ENCODE measurements around the gene ATP2C1. TPM values are rescaled to one million over a fixed set of nuclear protein-coding genes. Genes with fewer than 3 reads are reported as not detected.

The ATP2C1 gene
- total and polyA plus RNA-seq, 2 of the 13 experiments (the other 11 are each of a cell fraction or from before 2014, with no cell fraction given), result 32.4 to 37.6 TPM

DNA sequence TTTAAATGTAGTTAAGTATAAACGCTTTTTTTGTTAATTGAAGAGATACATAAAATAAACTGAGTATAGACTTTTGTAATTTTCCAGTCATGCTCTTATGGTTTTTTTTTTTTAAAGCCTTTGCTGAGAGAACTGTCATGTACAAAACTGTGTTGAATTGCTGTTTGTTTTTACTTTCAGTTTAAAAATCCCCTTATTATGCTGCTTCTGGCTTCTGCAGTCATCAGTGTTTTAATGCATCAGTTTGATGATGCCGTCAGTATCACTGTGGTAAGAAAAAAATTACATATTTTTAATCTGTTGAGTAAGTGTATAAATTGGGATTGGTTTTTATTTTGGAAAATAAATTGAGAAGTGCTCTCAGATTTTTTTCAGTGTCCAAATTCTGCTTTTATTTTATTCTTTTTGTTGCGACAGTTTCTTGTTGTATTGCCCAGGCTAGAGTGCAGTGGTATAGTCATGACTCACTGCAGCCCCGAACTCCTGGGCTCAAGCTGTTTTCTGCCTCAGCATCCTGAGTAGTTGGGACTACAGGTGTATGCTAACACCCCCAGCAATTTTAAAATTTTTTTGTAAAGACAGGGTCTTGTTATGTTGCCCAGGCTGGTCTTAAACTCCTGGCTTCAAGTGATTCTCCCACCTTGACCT, 40.7 kb downstream of the ATP2C1 start:
- FAIRE-seq (peak; percentile 4), ATAC-seq (no peak), DNase-seq (ENCODE audit: low spot score) (no peak)
- Histone ChIP-seq H3K9ac (ENCODE audit: insufficient read depth, low read depth, low read length) (no peak overlapping the region), H3K9me3 (ENCODE audit: low read length) (no peaks in the 10 kb centered on the region), H3K4me1 (ENCODE audit: insufficient read depth, low read length) (no peaks in the 10 kb centered on the region), H3K27me3 (ENCODE audit: control insufficient read depth in 1 of 2, insufficient read depth in 2 of 2, low read length in 2 of 2) (no peaks in the 10 kb centered on the region), H3K4me2 (ENCODE audit: low read depth, low read length) (no peak overlapping the region), H3K27ac (ENCODE audit: extremely low read length, insufficient read depth, low read length) (no peak overlapping the region), H3K36me3 (replicated peaks in 1 of 2; ENCODE audit: control insufficient read depth in 1 of 2, insufficient read depth in 2 of 2, low read length in 2 of 2) (peaks cover 3 to 17% of the 10 kb centered on the region in 2 experiments; a peak in 2 of 5 replicates), H4K20me1 (ENCODE audit: insufficient read depth, low read length) (no peaks in the 10 kb centered on the region), H3K79me2 (ENCODE audit: insufficient read depth, low read length) (no peaks in the 10 kb centered on the region), H3K4me3 (replicated peaks in 1 of 3; ENCODE audit: insufficient read depth in 1 of 3, low read depth in 2 of 3, low read length in 3 of 3) (no peak overlapping the region), H2AFZ (ENCODE audit: low read length) (no peak overlapping the region)
- ChIA-PET POLR2A (no interaction called here), CTCF (ENCODE audit: low intra/inter-chr PET ratio, low total read pairs) (no interaction called here)
- 96% methylated on average over 4 of the region's 4 CpGs for WGBS (ENCODE audit: low lambda C conversion rate)
- no TSS peak for BruUV-seq (replicated peaks)
- TF ChIP-seq NFRKB (IDR thresholded peaks at IDR 0.05) (no peak), KDM1A (CRISPR knock-in tag; IDR thresholded peaks at IDR 0.05) (no peak), STAG1 (CRISPR knock-in tag; IDR thresholded peaks at IDR 0.05) (no peak), SRY (CRISPR knock-in tag; IDR thresholded peaks at IDR 0.05) (no peak), ZNF292 (CRISPR knock-in tag; IDR thresholded peaks at IDR 0.05; ENCODE audit: borderline replicate concordance, low read depth) (no peak), ZNF350 (CRISPR knock-in tag; IDR thresholded peaks at IDR 0.05; ENCODE audit: borderline replicate concordance, low read depth) (no peak)
- intact Hi-C loops (cut with micrococcal nuclease; ENCODE audit: unreplicated experiment), result no loop called here
- in situ Hi-C loops (cut with HindIII; ENCODE audit: extremely low pct_ligation_motif_present, low pct_unique_long_range_greater_than_20kb), result no loop called here

DNA sequence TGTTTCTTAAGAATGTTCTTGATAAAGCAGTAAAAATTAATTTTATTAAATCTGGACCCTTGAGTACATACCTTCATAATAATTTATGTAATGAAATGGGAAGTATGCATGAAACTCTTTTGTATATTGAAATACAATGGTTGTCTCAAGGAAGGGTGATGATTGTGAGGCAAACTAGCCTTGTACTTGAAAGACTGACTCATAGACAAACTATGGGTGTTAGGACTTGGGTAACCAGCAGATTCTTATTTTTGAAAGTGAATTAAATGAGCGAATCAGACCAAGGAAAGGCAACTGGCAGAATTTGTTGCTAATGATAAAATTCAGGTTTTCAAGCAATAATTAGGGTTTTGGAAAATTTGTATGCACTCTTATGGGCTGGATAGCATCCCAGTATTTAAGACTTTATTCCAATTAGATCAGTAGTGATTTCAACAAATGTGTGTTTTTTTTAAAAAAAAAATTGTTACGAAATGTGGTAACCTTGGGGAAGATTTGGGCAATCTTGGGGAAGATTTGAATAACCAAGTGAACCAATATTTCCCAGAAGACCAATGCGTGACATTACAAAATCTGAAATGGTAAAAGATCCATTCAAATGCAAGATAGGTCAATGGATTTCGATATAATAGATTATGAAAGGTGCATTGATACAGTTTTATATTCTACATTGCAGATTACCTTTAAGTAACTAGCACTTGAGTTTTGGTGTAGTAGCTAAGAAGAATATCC, 42.0 kb downstream of the ATP2C1 start:
- no peak overlapping the region for H3K27ac ChIP-seq (ENCODE audit: extremely low read length, insufficient read depth, low read length)
- TF ChIP-seq PAX8 (CRISPR knock-in tag; IDR thresholded peaks at IDR 0.05; ENCODE audit: borderline replicate concordance) (no peak), ZNF572 (CRISPR knock-in tag; IDR thresholded peaks at IDR 0.05) (no peak), ZNF703 (CRISPR knock-in tag; IDR thresholded peaks at IDR 0.05; ENCODE audit: borderline replicate concordance) (no peak)
- H3K79me2 ChIP-seq (ENCODE audit: insufficient read depth, low read length), result no peaks in the 10 kb centered on the region
- no peaks in the 10 kb centered on the region for H3K9me3 ChIP-seq (ENCODE audit: low read length)
- no peak for DNase-seq (ENCODE audit: low spot score)
- H3K27me3 ChIP-seq (ENCODE audit: control insufficient read depth in 1 of 2, insufficient read depth in 2 of 2, low read length in 2 of 2), result no peaks in the 10 kb centered on the region
- ChIA-PET CTCF (ENCODE audit: low intra/inter-chr PET ratio, low total read pairs) (no interaction called here), POLR2A (no interaction called here)
- no peak overlapping the region for H3K9ac ChIP-seq (ENCODE audit: insufficient read depth, low read depth, low read length)
- ATAC-seq, result no peak
- H3K4me3 ChIP-seq (replicated peaks in 1 of 3; ENCODE audit: insufficient read depth in 1 of 3, low read depth in 2 of 3, low read length in 3 of 3), result no peak overlapping the region
- BruUV-seq (replicated peaks), result no TSS peak
- no peak overlapping the region for H2AFZ ChIP-seq (ENCODE audit: low read length)
- FAIRE-seq, result no peak
- in situ Hi-C loops (cut with HindIII; ENCODE audit: extremely low pct_ligation_motif_present, low pct_unique_long_range_greater_than_20kb) (no loop called here), intact Hi-C loops (cut with micrococcal nuclease; ENCODE audit: unreplicated experiment) (no loop called here)
- H3K36me3 ChIP-seq (replicated peaks in 1 of 2; ENCODE audit: control insufficient read depth in 1 of 2, insufficient read depth in 2 of 2, low read length in 2 of 2), result peaks cover 3 to 17% of the 10 kb centered on the region in 2 experiments; a peak in 2 of 5 replicates
- no peaks in the 10 kb centered on the region for H3K4me1 ChIP-seq (ENCODE audit: insufficient read depth, low read length)
- 96% methylated on average over 4 of the region's 4 CpGs for WGBS (ENCODE audit: low lambda C conversion rate)
- no peak overlapping the region for H3K4me2 ChIP-seq (ENCODE audit: low read depth, low read length)
- H4K20me1 ChIP-seq (ENCODE audit: insufficient read depth, low read length), result no peaks in the 10 kb centered on the region

Data from HepG2 (cell line).